WTC11 (cell line): ENCODE data around the gene TMEM212. TPM values are rescaled to one million over a fixed set of nuclear protein-coding genes. Genes with fewer than 3 reads are reported as not detected.

ENCODE experiments used
- ATAC-seq: fragments of 200-7000 bp; cut with Tn5 transposase; 2 replicates; pipeline ENCODE4 v1.10.0; 2021; ENCODE audit warnings: mild to moderate bottlenecking, moderate library complexity
- CTCF ChIA-PET: fragments of 300-600 bp; sonication (Branson Sonifier 250); formaldehyde crosslinking; loops from one replicate; lab custom pipeline; 2021; ENCODE audit warnings: antibody characterized with exemption; lab: Charles Lee
- POLR2A ChIA-PET: fragments of 350-600 bp; sonication (Branson Sonifier 250); formaldehyde crosslinking; loops from one replicate; lab custom pipeline; 2021; ENCODE audit warnings: antibody characterized with exemption; lab: Charles Lee
- DNase-seq: peaks from one replicate; pipeline ENCODE4 v3.0.0; 2021; ENCODE audit warnings: low spot score
- H3K27ac Mint-ChIP-seq: 2 replicates; pipeline ENCODE4 v1.8.0; 2021; ENCODE audit warnings: mixed read lengths
- H3K27me3 Mint-ChIP-seq: 2 replicates; pipeline ENCODE4 v1.8.0; 2021; ENCODE audit warnings: low read depth, mild to moderate bottlenecking, moderate library complexity, mixed read lengths
- H3K36me3 Mint-ChIP-seq: 2 replicates; pipeline ENCODE4 v1.8.0; 2021; ENCODE audit warnings: mixed read lengths
- H3K4me1 Mint-ChIP-seq: 2 replicates; pipeline ENCODE4 v1.8.0; 2022; ENCODE audit warnings: mixed read lengths
- H3K4me3 Mint-ChIP-seq: 2 replicates; pipeline ENCODE4 v1.8.0; 2021; ENCODE audit warnings: mild to moderate bottlenecking, moderate library complexity, mixed read lengths
- H3K9me3 Mint-ChIP-seq: 2 replicates; pipeline ENCODE4 v1.8.0; 2021; ENCODE audit warnings: mixed read lengths
- AR ChIP-seq: fragments of 250-450 bp; sonication (Bioruptor Pico); IDR thresholded peaks from 2 replicates; pipeline ENCODE4 v1.9.0; 2021; ENCODE audit warnings: mild to moderate bottlenecking
- CBFB ChIP-seq: sonication (generic); formaldehyde crosslinking; IDR thresholded peaks from 2 replicates; pipeline ENCODE4 v1.8.1; 2022; ENCODE audit warnings: mild to moderate bottlenecking, low read depth, missing genetic modification reagents
- CREB1 ChIP-seq: sonication (generic); formaldehyde crosslinking; IDR thresholded peaks from 2 replicates; pipeline ENCODE4 v1.8.0; 2023; ENCODE audit warnings: mild to moderate bottlenecking, missing genetic modification reagents
- CREM ChIP-seq: sonication (generic); formaldehyde crosslinking; IDR thresholded peaks from 2 replicates; pipeline ENCODE4 v1.8.1; 2022; ENCODE audit warnings: mild to moderate bottlenecking, missing genetic modification reagents, moderate library complexity
- E2F4 ChIP-seq: sonication (generic); formaldehyde crosslinking; IDR thresholded peaks from 2 replicates; pipeline ENCODE4 v1.8.1; 2022; ENCODE audit warnings: low read depth, mild to moderate bottlenecking, moderate library complexity, missing genetic modification reagents, borderline replicate concordance
- ETV6 ChIP-seq: sonication (generic); formaldehyde crosslinking; IDR thresholded peaks from 2 replicates; pipeline ENCODE4 v1.8.1; 2022; ENCODE audit warnings: mild to moderate bottlenecking, missing genetic modification reagents
- FOXJ3 ChIP-seq: sonication (generic); formaldehyde crosslinking; IDR thresholded peaks from 2 replicates; pipeline ENCODE4 v1.9.0; 2021; ENCODE audit warnings: missing genetic modification reagents, mild to moderate bottlenecking, borderline replicate concordance
- FOXP1 ChIP-seq: sonication (generic); formaldehyde crosslinking; IDR thresholded peaks from 2 replicates; pipeline ENCODE4 v1.8.0; 2022; ENCODE audit warnings: missing genetic modification reagents, mild to moderate bottlenecking, moderate library complexity, borderline replicate concordance
- HMGA2 ChIP-seq: fragments of 250-450 bp; sonication (Bioruptor Pico); IDR thresholded peaks from 2 replicates; pipeline ENCODE4 v1.4.0; 2021; ENCODE audit warnings: mild to moderate bottlenecking, moderate library complexity
- IRF2 ChIP-seq: sonication (generic); formaldehyde crosslinking; IDR thresholded peaks from 2 replicates; pipeline ENCODE4 v1.8.0; 2022; ENCODE audit warnings: low read depth, missing genetic modification reagents, borderline replicate concordance
- JAZF1 ChIP-seq: fragments of 250-450 bp; sonication (Bioruptor Pico); IDR thresholded peaks from 2 replicates; pipeline ENCODE4 v1.9.0; 2021; ENCODE audit warnings: moderate library complexity, mild to moderate bottlenecking, inconsistent platforms
- MXD4 ChIP-seq: fragments of 250-450 bp; sonication (Bioruptor Pico); IDR thresholded peaks from 2 replicates; pipeline ENCODE4 v1.8.0; 2021; ENCODE audit warnings: mild to moderate bottlenecking, moderate library complexity, borderline replicate concordance
- PRDM15 ChIP-seq: sonication (generic); formaldehyde crosslinking; IDR thresholded peaks from 2 replicates; pipeline ENCODE4 v1.8.0; 2022; ENCODE audit warnings: missing genetic modification reagents
- RELA ChIP-seq: sonication (generic); formaldehyde crosslinking; IDR thresholded peaks from 2 replicates; pipeline ENCODE4 v1.8.1; 2022; ENCODE audit warnings: missing genetic modification reagents, mild to moderate bottlenecking, borderline replicate concordance
- TEAD1 ChIP-seq: sonication (generic); formaldehyde crosslinking; IDR thresholded peaks from 2 replicates; pipeline ENCODE4 v1.8.0; 2022; ENCODE audit warnings: mild to moderate bottlenecking, missing genetic modification reagents
- TP53 ChIP-seq: sonication (generic); formaldehyde crosslinking; IDR thresholded peaks from 2 replicates; pipeline ENCODE4 v1.8.1; 2023; ENCODE audit warnings: mild to moderate bottlenecking, missing genetic modification reagents
- ZMAT4 ChIP-seq: fragments of 250-450 bp; sonication (Bioruptor Pico); IDR thresholded peaks from 2 replicates; pipeline ENCODE4 v1.9.0; 2021; ENCODE audit warnings: mild to moderate bottlenecking
- ZNF138 ChIP-seq: sonication (generic); formaldehyde crosslinking; conservative IDR thresholded peaks from 2 replicates; pipeline ENCODE4 v1.8.1; 2022; ENCODE audit warnings: mild to moderate bottlenecking, moderate library complexity, missing genetic modification reagents
- ZNF219 ChIP-seq: sonication (generic); formaldehyde crosslinking; IDR thresholded peaks from 2 replicates; pipeline ENCODE4 v1.8.0; 2023; ENCODE audit warnings: missing genetic modification reagents, mild to moderate bottlenecking, borderline replicate concordance
- ZNF232 ChIP-seq: sonication (generic); formaldehyde crosslinking; IDR thresholded peaks from 2 replicates; pipeline ENCODE4 v1.8.0; 2022; ENCODE audit warnings: mild to moderate bottlenecking, missing genetic modification reagents
- ZNF263 ChIP-seq: sonication (generic); formaldehyde crosslinking; IDR thresholded peaks from 2 replicates; pipeline ENCODE4 v1.8.1; 2022; ENCODE audit warnings: low read depth, mild to moderate bottlenecking, moderate library complexity, missing genetic modification reagents
- ZNF532 ChIP-seq: fragments of 250-450 bp; sonication (Bioruptor Pico); IDR thresholded peaks from 2 replicates; pipeline ENCODE4 v1.9.0; 2021; ENCODE audit warnings: mild to moderate bottlenecking, borderline replicate concordance
- ZSCAN18 ChIP-seq: fragments of 250-450 bp; sonication (Bioruptor Pico); IDR thresholded peaks from 2 replicates; pipeline ENCODE4 v2.1.2; 2022; ENCODE audit warnings: mild to moderate bottlenecking, moderate library complexity
- total RNA-seq: library from RNA; stranded (reverse); gene quantifications from 3 replicates; pipeline ENCODE4 v1.2.3, GENCODE V29; 2021

Gene TMEM212
- total RNA-seq, 1 experiment from 2014 or later = not detected

GRCh38 chr3:171846597-171846996 lies 3.4 kb downstream of the TMEM212 start:
- no peak for TF ChIP-seq JAZF1 (CRISPR knock-in tag)
- TF ChIP-seq IRF2 (CRISPR knock-in tag) = no peak
- TF ChIP-seq CREM = no peak
- no peak for TF ChIP-seq TP53
- no peak for TF ChIP-seq ZSCAN18 (CRISPR knock-in tag)
- TF ChIP-seq HMGA2 (CRISPR knock-in tag) = no peak
- no peak for TF ChIP-seq AR (CRISPR knock-in tag)
- no peak for TF ChIP-seq FOXP1 (CRISPR knock-in tag)
- Mint-ChIP-seq H3K36me3 (peaks cover under 1% of the 10 kb centered on the region; the same call in 1 of the 2 replicates), H3K27me3 (no peaks in the 10 kb centered on the region), H3K4me1 (peaks cover 11% of the 10 kb centered on the region), H3K4me3 (no peak overlapping the region), H3K9me3 (peaks cover 15% of the 10 kb centered on the region), H3K27ac (no peak overlapping the region)
- ATAC-seq = no peak
- DNase-seq = no peak
- POLR2A ChIA-PET = no interaction called here
- CTCF ChIA-PET = no interaction called here

- Mint-ChIP-seq H3K9me3 (peaks cover 19% of the 10 kb centered on the region), H3K4me1 (peaks cover 6% of the 10 kb centered on the region), H3K27me3 (no peaks in the 10 kb centered on the region), H3K27ac (no peak overlapping the region), H3K36me3 (peaks cover 3% of the 10 kb centered on the region), H3K4me3 (no peak overlapping the region)
- ChIA-PET POLR2A (no interaction called here), CTCF (no interaction called here)
- ATAC-seq = no peak
- DNase-seq = no peak
- TF ChIP-seq CREB1 (CRISPR knock-in tag) = no peak
- no peak for TF ChIP-seq TEAD1 (CRISPR knock-in tag)
- no peak for TF ChIP-seq ZNF219 (CRISPR knock-in tag)
- no peak for TF ChIP-seq FOXJ3 (CRISPR knock-in tag)
- TF ChIP-seq RELA (CRISPR knock-in tag) = no peak
- TF ChIP-seq ZMAT4 (CRISPR knock-in tag) = no peak
- no peak for TF ChIP-seq E2F4
- no peak for TF ChIP-seq MXD4 (CRISPR knock-in tag)
- no peak for TF ChIP-seq ETV6 (CRISPR knock-in tag)
- TF ChIP-seq CBFB (CRISPR knock-in tag) = no peak
- TF ChIP-seq ZNF263 (CRISPR knock-in tag) = no peak
- no peak for TF ChIP-seq ZNF138
- TF ChIP-seq PRDM15 (CRISPR knock-in tag) = no peak
- no peak for TF ChIP-seq ZNF532 (CRISPR knock-in tag)
- no peak for TF ChIP-seq ZNF232 (CRISPR knock-in tag)
These were observed 4.0 kb downstream of the TMEM212 start for GRCh38 chr3:171847133-171847532.
